Calu3 (cell line): Measurements from ENCODE around the gene TUBAL3. TPM values are rescaled to one million over a fixed set of nuclear protein-coding genes. Genes with fewer than 3 reads are reported as not detected.
A peak's percentile ranks its signal among the peaks of the same experiment; 100 is the strongest.

ENCODE experiments used
- BruUV-seq: library from RNA; stranded (reverse); fragments of 400-500 nt; replicated peaks from 2 replicates; lab custom pipeline; 2021; lab: Mats Ljungman, UMichigan
- CTCF ChIA-PET: fragments of 300-600 bp; sonication (Branson Sonifier 250); formaldehyde crosslinking; loops from one replicate; lab custom pipeline; 2022; ENCODE audit warnings: antibody characterized with exemption; lab: Charles Lee
- DNase-seq: peaks from one replicate; pipeline ENCODE4 v3.0.0; 2022
- H3K27ac Mint-ChIP-seq: one replicate; pipeline ENCODE4 v1.8.0; 2022; ENCODE audit warnings: mixed read lengths; ENCODE audit not compliant: unreplicated experiment
- H3K27me3 Mint-ChIP-seq: one replicate; pipeline ENCODE4 v1.8.0; 2022; ENCODE audit warnings: mixed read lengths; ENCODE audit not compliant: unreplicated experiment
- H3K36me3 Mint-ChIP-seq: one replicate; pipeline ENCODE4 v1.8.0; 2022; ENCODE audit warnings: mild to moderate bottlenecking, moderate library complexity, mixed read lengths; ENCODE audit not compliant: insufficient read depth, unreplicated experiment
- H3K4me1 Mint-ChIP-seq: one replicate; pipeline ENCODE4 v1.8.0; 2022; ENCODE audit warnings: mild to moderate bottlenecking, low read depth, mixed read lengths; ENCODE audit not compliant: unreplicated experiment
- H3K4me3 Mint-ChIP-seq: one replicate; pipeline ENCODE4 v1.8.0; 2022; ENCODE audit warnings: mild to moderate bottlenecking, low read depth, moderate library complexity, mixed read lengths; ENCODE audit not compliant: unreplicated experiment
- H3K9me3 Mint-ChIP-seq: one replicate; pipeline ENCODE4 v1.8.0; 2022; ENCODE audit warnings: low read depth, mixed read lengths; ENCODE audit not compliant: unreplicated experiment
- CTCF ChIP-seq: fragments of 200-600 bp; IDR thresholded peaks from one replicate; pipeline ENCODE4 v1.8.0; 2022; ENCODE audit warnings: antibody characterized with exemption; ENCODE audit not compliant: unreplicated experiment
- intact Hi-C: fragments of 100-400 bp; cut with micrococcal nuclease; formaldehyde crosslinking; loops from one replicate; pipeline ENCODE4 v1.10.0; 2022; ENCODE audit not compliant: unreplicated experiment
- total RNA-seq: library from RNA; stranded (reverse); gene quantifications from 2 replicates; pipeline ENCODE4 v1.2.3, GENCODE V29; 2022

The TUBAL3 gene
- total RNA-seq, 1 experiment from 2014 or later = not detected

GRCh38 chr10:5434017-5434753, 29.6 kb upstream of the TUBAL3 start:
- no peak for TF ChIP-seq CTCF
- peak; percentile 41 for DNase-seq
- CTCF ChIA-PET = interaction anchor here (0.7 to 2.2 kb wide), 9 partner anchors 8 to 619 kb away, joined by 3 to 16 read pairs (median 3); no protein-coding TSS in a partner anchor
- H3K9me3 Mint-ChIP-seq = no peaks in the 10 kb centered on the region
- BruUV-seq = no TSS peak
- intact Hi-C loops = loop anchor here (1.0 to 10.0 kb wide), 5 partner anchors 52 to 619 kb away; no protein-coding TSS in a partner anchor
- peak overlapping the region; percentile 22 for H3K27ac Mint-ChIP-seq
- H3K4me1 Mint-ChIP-seq = peaks cover 27% of the 10 kb centered on the region
- H3K4me3 Mint-ChIP-seq = no peak overlapping the region
- peaks cover 10% of the 10 kb centered on the region for H3K36me3 Mint-ChIP-seq
- H3K27me3 Mint-ChIP-seq = no peaks in the 10 kb centered on the region

GRCh38 chr10:5433182-5433581, 28.6 kb upstream of the TUBAL3 start:
- CTCF ChIA-PET = interaction anchor here (1.5 to 1.9 kb wide), 2 partner anchors 197 to 583 kb away, joined by 3 to 16 read pairs; no protein-coding TSS in a partner anchor
- Mint-ChIP-seq H3K4me3 (no peak overlapping the region), H3K36me3 (peaks cover 10% of the 10 kb centered on the region), H3K9me3 (no peaks in the 10 kb centered on the region), H3K27ac (no peak overlapping the region), H3K27me3 (no peaks in the 10 kb centered on the region), H3K4me1 (peaks cover 27% of the 10 kb centered on the region)
- DNase-seq = no peak
- intact Hi-C loops = loop anchor here (5.0 to 10.0 kb wide), 3 partner anchors 51 to 416 kb away; no protein-coding TSS in a partner anchor
- BruUV-seq = no TSS peak
- no peak for TF ChIP-seq CTCF

GRCh38 chr10:5428133-5428532, 23.5 kb upstream of the TUBAL3 start:
- Mint-ChIP-seq H3K9me3 (no peaks in the 10 kb centered on the region), H3K27ac (peak overlapping the region; percentile 33), H3K4me1 (peaks cover 22% of the 10 kb centered on the region), H3K27me3 (no peaks in the 10 kb centered on the region), H3K4me3 (no peak overlapping the region), H3K36me3 (peaks cover 11% of the 10 kb centered on the region)
- DNase-seq = no peak
- no peak for TF ChIP-seq CTCF
- intact Hi-C loops = no loop called here
- CTCF ChIA-PET = interaction anchor here (0.7 to 1.3 kb wide), 2 partner anchors 14 to 34 kb away, joined by 4 to 7 read pairs; no protein-coding TSS in a partner anchor
- BruUV-seq = no TSS peak

- CTCF ChIA-PET = interaction anchor here (1.2 kb wide), 1 partner anchor 610 kb away, joined by 3 read pairs; no protein-coding TSS in a partner anchor
- Mint-ChIP-seq H3K27me3 (no peaks in the 10 kb centered on the region), H3K9me3 (no peaks in the 10 kb centered on the region), H3K4me1 (peaks cover 16% of the 10 kb centered on the region), H3K4me3 (no peak overlapping the region), H3K27ac (no peak overlapping the region), H3K36me3 (peaks cover 6% of the 10 kb centered on the region)
- DNase-seq = no peak
- no TSS peak for BruUV-seq
- intact Hi-C loops = no loop called here
- no peak for TF ChIP-seq CTCF
Observed at GRCh38 chr10:5424751-5425150, 20.1 kb upstream of the TUBAL3 start.
